AG04450 (cell line): ENCODE data around the gene ANKUB1. TPM values are rescaled to one million over a fixed set of nuclear protein-coding genes. Genes with fewer than 3 reads are reported as not detected.

Source experiments
- CTCF ChIA-PET: fragments of 300-600, 350-600 bp; formaldehyde crosslinking; extraction: SDS; loops from one replicate; lab custom pipeline; 2022; ENCODE audit warnings: antibody characterized with exemption, inconsistent platforms; lab: Charles Lee
- POLR2A ChIA-PET: fragments of 350-600 bp; formaldehyde crosslinking; extraction: SDS; loops from one replicate; lab custom pipeline; 2021; ENCODE audit warnings: antibody characterized with exemption, inconsistent platforms; lab: Yijun Ruan, JAX
- DNase-seq: peaks from one replicate; pipeline ENCODE4 v3.0.0-alpha.2; 2011; ENCODE audit warnings: low read depth, low spot score
- H3K27ac ChIP-seq: one replicate; pipeline ENCODE4 v1.5.1; 2012; ENCODE audit warnings: low read depth, low read length, control low read depth
- H3K27me3 ChIP-seq: one replicate; pipeline ENCODE4 v1.6.0; 2012; ENCODE audit warnings: low read length; ENCODE audit not compliant: control insufficient read depth, insufficient read depth
- H3K4me3 ChIP-seq: 2 replicates; pipeline ENCODE4 v1.5.1; 2011; ENCODE audit warnings: mild to moderate bottlenecking, low read depth, low read length, control low read depth
- H3K9me3 ChIP-seq: 2 replicates; pipeline ENCODE4 v1.5.1; 2012; ENCODE audit warnings: low read length; ENCODE audit not compliant: control insufficient read depth, insufficient read depth
- CTCF ChIP-seq: IDR thresholded peaks from 2 replicates; pipeline ENCODE4 v1.5.1; 2011; ENCODE audit warnings: low read depth, low read length, control low read depth, inconsistent platforms
- polyA plus RNA-seq: library from polyadenylated mRNA; depleted of rRNA; stranded (reverse); fragments of >200 nt; gene quantifications from 2 replicates; pipeline ENCODE4 v1.2.3, GENCODE V29; 2011

Gene ANKUB1
- polyA plus RNA-seq, 1 experiment = not detected

GRCh38 chr3:149777414-149778214 is 14.7 kb downstream of the ANKUB1 start:
- Histone ChIP-seq H3K27me3 (no peaks in the 10 kb centered on the region), H3K9me3 (no peaks in the 10 kb centered on the region), H3K4me3 (no peak overlapping the region), H3K27ac (no peak overlapping the region)
- ChIA-PET POLR2A (interaction anchor here (0.9 kb wide), 1 partner anchor 36 kb away, joined by 3 read pairs; the partner anchor contains the start of gene RNF13), CTCF (interaction anchor here (0.5 to 14.5 kb wide), 5 partner anchors 12 to 264 kb away, joined by 3 to 400 read pairs (median 4); no protein-coding TSS in a partner anchor)
- TF ChIP-seq CTCF = no peak
- DNase-seq = no peak

- no peak for TF ChIP-seq CTCF
- Histone ChIP-seq H3K9me3 (no peaks in the 10 kb centered on the region), H3K27me3 (no peaks in the 10 kb centered on the region), H3K4me3 (no peak overlapping the region), H3K27ac (no peak overlapping the region)
- CTCF ChIA-PET = interaction anchor here (0.7 to 14.5 kb wide), 5 partner anchors 11 to 264 kb away, joined by 3 to 400 read pairs (median 5); no protein-coding TSS in a partner anchor
- DNase-seq = no peak
- POLR2A ChIA-PET = interaction anchor here (0.6 kb wide), 1 partner anchor 171 kb away, joined by 5 read pairs; no protein-coding TSS in a partner anchor
These were observed 16.2 kb downstream of the ANKUB1 start for GRCh38 chr3:149776170-149776569.

- no peaks in the 10 kb centered on the region for H3K27me3 ChIP-seq
- no peak for DNase-seq
- H3K9me3 ChIP-seq = no peaks in the 10 kb centered on the region
- TF ChIP-seq CTCF = no peak
- no peak overlapping the region for H3K27ac ChIP-seq
- no peak overlapping the region for H3K4me3 ChIP-seq
- ChIA-PET POLR2A (no interaction called here), CTCF (interaction anchor here (0.6 to 14.5 kb wide), 15 partner anchors 10 to 435 kb away, joined by 3 to 400 read pairs (median 10); partner anchors contain the start of genes ANKUB1 and RNF13)
These were observed 19.5 kb downstream of the ANKUB1 start for GRCh38 chr3:149772861-149773260.

GRCh38 chr3:149771652-149772271 is 20.6 kb downstream of the ANKUB1 start:
- H3K27me3 ChIP-seq = peaks cover 5% of the 10 kb centered on the region
- POLR2A ChIA-PET = interaction anchor here (0.7 kb wide), 1 partner anchor 282 kb away, joined by 8 read pairs; no protein-coding TSS in a partner anchor
- CTCF ChIA-PET = interaction anchor here (0.7 to 14.5 kb wide), 57 partner anchors 8 to 816 kb away, joined by 3 to 400 read pairs (median 4); partner anchors contain the start of genes ANKUB1 and TM4SF1
- peak; percentile 85 for TF ChIP-seq CTCF
- no peak overlapping the region for H3K4me3 ChIP-seq
- H3K9me3 ChIP-seq = no peaks in the 10 kb centered on the region
- no peak for DNase-seq
- H3K27ac ChIP-seq = no peak overlapping the region
